Measurements from ENCODE around the gene APOL4.
"Not testable (repeated sequence)": the region's sequence is repeated elsewhere in the genome, so short reads cannot be mapped to it uniquely, and the experiment has no call there.

Gene APOL4, protein sequence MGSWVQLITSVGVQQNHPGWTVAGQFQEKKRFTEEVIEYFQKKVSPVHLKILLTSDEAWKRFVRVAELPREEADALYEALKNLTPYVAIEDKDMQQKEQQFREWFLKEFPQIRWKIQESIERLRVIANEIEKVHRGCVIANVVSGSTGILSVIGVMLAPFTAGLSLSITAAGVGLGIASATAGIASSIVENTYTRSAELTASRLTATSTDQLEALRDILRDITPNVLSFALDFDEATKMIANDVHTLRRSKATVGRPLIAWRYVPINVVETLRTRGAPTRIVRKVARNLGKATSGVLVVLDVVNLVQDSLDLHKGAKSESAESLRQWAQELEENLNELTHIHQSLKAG

GRCh38 chr22:36201630-36202319, at the start of gene APOL4:
APOL4 (minus strand) TSS chr22:36201809; CDS start chr22:36201734, 75 bp downstream.
- DNase-seq (ENCODE audit: low spot score): peak; percentile 50

DNA sequence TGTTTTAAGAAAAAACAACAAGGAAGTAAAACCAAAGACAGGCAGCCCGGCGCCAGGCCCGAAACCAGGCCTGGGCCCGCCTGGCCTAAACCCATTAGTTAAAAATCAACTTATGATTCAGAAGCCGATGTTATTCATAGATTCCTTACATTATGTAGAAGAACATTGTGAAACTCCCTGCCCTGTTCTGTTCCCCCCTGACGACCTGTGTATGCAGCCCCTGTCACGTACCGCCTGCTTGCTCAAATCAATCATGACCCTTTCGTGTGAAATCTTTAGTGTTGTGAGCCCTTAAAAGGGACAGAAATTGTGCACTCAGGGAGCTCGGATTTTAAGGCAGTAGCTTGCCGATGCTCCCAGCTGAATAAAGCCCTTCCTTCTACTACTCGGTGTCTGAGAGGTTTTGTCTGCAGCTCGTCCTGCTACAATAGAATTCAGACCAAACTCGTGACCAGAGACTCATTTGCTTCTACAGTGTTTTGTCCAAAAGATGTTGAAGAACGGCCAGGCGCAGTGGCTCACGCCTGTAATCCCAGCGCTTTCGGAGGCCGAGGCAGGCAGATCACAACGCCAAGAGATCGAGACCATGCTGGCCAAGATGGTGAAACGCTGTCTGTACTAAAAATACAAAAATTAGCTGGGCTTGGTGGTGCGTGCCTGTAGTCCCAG, 48.8 kb upstream of the APOL4 start:
- not testable (repeated sequence) for DNase-seq (ENCODE audit: low spot score)

DNA sequence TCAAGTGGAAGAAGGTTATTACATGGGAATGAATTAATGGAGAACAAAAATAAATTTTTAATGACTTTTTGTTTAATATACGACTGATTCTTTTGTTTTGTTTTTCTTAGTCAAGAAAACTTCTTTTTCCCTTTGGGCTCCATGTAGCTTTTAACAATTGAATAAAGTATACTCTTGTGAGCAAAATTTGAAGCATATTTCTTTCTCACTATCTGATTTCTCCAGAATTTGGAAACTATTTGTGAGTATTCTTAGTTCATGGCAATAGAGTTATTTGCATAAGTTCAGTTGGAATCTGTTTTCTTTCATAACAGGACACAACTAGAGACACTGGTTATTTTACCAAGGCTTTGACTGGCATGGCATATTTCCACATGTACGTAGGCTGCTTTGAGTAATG, 47.6 kb upstream of the APOL4 start:
- DNase-seq (ENCODE audit: low spot score): no peak

DNA sequence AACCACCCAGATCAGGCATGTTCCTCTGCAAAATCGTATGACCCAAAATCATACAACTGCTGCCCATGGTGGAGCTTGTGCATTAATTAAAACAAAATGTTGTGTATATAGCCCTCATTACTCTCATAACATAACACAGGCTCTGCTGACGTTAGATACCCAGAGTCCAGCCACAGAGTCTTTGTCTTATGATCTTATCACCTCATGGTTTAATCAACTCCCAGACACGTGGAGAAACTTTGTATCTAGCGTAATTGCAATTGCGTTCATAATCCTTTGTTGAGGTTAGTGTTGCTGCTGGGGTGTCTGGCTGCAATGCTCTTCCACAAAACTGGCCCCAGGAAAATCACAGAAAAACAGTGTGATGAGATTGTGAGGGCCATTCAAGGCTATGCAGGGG, 46.3 kb upstream of the APOL4 start:
- DNase-seq (ENCODE audit: low spot score): no peak

- DNase-seq (ENCODE audit: low spot score): no peak
These were observed 45.1 kb upstream of the APOL4 start for GRCh38 chr22:36246718-36247117.

- DNase-seq (ENCODE audit: low spot score): no peak
These were observed 44.3 kb upstream of the APOL4 start for GRCh38 chr22:36245805-36246356.

GRCh38 chr22:36244522-36245391, 43.1 kb upstream of the APOL4 start:
- DNase-seq (ENCODE audit: low spot score): no peak

DNA sequence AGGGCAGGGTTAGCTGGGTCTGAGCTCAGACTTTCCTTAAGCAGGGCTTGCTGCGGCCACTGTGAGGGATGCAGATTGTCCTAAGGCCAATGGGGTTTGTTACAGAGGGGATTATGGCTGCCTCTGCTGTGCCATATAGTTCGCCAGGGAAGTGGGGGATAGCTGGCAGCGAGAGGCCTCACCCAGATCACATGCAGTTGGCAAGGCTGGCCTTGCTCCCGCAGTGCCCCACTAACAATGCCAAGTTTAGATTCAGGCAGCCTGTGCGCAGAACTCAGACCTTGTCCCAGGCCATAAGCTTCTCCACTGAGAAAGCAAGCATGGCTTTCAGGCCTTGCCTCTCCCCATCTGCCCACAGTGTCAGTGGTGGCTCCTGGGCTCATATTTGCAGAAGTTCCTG, 42.4 kb upstream of the APOL4 start:
- no peak for DNase-seq (ENCODE audit: low spot score)

GRCh38 chr22:36239401-36240171, 38.0 kb upstream of the APOL4 start, which contains the start of gene APOL2:
APOL2 (minus strand) TSS chr22:36239527; CDS start chr22:36233162, 6,365 bp downstream.
- peak; percentile 92 for DNase-seq (ENCODE audit: low spot score)

DNA sequence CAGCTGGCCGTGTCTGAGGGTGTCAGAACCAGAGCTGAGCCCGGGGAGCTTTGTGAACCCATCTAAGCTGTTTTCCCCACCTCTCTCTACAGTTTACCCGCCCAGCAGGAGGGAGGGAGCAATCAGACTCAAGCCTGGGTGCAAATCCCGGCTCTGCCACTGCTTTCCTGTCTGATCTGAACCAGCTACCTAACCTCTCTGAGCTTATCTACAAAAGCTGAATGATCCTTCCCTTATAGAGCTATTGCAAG, 37.5 kb upstream of the APOL4 start:
- no peak for DNase-seq (ENCODE audit: low spot score)

DNA sequence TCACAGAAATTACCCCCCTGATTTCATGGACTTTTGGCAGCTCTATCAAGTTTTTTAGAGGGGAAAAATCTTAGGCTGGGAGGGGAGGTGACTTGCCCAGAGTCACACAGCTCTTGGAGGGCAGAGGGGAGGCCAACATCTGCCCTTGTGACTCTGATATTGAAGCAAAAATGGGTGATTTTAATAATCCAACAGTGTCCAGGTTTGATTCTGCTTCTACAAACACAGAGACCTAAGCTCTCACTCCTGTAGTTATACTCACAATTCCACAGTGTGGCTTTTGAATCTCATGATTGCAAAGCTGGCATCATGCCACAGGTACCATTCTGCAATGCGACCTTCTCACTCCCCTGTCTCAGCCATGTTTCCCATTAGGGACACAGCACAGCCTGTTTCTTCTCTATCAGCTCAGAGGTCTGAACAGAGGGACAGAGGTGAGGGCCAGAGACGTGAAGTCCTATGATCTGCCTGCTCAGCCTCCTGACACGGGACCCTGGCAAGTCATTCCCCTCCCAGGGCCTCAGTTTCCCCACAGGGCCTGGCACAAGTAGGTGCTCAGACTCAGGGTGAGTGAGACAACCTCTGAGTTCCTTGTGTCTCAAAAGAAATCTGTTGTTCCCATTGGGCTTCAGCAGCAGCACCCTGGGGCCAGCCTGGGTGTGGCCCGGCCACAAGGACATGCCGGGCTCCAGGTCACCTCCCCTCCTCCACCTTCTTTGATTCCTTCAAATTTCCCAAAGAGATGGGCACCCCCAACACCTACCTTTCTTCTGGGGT, 37.0 kb upstream of the APOL4 start:
- peak; percentile 44 for DNase-seq (ENCODE audit: low spot score)

GRCh38 chr22:36237462-36238372, 36.1 kb upstream of the APOL4 start:
- DNase-seq (ENCODE audit: low spot score): peak; percentile 48

DNA sequence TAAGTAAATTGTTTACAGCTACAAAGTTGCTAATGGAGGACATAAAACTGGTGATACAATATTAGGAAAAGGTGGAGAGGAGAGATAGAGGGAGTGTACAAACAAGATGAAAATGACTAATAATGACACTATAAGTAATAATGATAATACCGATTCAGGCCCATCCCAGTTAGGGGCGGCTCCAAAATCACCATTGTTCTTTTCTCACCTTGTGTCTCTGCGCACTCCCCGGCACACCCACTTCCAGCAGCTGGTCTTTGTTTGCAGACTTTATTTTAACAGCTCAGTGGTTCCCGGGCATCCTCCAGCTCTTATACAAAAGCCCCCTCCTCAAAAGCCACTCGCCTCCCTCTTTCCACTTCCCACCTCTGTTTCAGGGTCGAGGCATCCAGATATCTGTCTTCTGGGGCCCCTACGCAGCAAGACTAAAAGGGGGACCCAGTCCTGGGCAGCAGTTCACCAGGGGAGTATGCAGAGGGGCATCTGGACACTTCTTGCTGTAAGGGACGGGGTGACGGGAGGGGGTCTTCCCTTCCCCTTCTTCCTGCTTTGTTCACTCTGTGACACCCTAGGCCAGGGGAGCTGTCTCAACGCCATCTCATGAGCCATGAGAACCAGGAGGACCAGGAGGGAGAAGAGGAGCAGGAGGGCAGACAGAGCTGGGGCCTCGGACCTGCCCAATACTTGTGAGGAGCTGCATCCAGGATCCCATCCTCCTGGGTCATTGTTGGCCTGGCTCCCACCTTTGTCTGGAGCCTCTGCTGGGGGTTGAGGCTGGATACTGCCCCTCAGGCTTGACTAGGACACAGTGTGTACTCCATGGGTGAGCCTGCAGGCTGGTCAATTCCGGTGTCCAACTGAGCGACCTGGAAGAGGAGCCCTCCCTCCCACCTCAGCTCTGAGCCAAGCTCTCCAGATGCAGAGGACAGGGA, 35.0 kb upstream of the APOL4 start:
- DNase-seq (ENCODE audit: low spot score): no peak

- no peak for DNase-seq (ENCODE audit: low spot score)
These were observed 34.0 kb upstream of the APOL4 start for GRCh38 chr22:36235585-36235984.

DNA sequence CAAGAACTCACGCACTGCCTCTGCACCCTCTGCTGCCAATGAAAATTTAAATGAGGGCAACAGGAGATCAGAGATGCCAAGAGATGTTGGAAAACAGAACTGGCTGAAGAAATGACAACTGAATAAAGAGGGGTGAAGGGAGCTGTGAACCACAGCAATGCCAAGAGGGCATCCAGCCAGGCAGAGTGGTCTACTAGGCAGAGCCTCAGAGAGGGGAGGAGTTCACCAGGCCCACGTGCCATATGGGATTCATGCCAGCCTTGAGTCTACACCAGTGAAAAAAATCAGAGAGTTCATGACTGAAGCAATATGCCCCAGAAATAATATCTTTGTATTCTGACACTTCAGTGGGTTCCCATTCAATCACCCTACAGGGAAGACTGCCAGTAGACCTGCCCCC, 33.3 kb upstream of the APOL4 start:
- no peak for DNase-seq (ENCODE audit: low spot score)

GRCh38 chr22:36234213-36234612, 32.6 kb upstream of the APOL4 start:
- no peak for DNase-seq (ENCODE audit: low spot score)

GRCh38 chr22:36233796-36234195, 32.2 kb upstream of the APOL4 start:
- DNase-seq (ENCODE audit: low spot score): no peak
